Epithelial cell of proximal tubule (primary cell): ENCODE data around the gene PHF21B. TPM values are rescaled to one million over a fixed set of nuclear protein-coding genes. Genes with fewer than 3 reads are reported as not detected.

Experiments
- DNase-seq: peaks from one replicate; pipeline ENCODE4 v3.0.0-alpha.2; 2011; ENCODE audit warnings: low read depth
- H3K4me3 ChIP-seq: 2 replicates; pipeline ENCODE4 v1.5.1; 2011; ENCODE audit warnings: low read depth, mild to moderate bottlenecking, low read length
- total RNA-seq: library from RNA; depleted of rRNA; stranded (reverse); fragments of >200 nt; gene quantifications from 2 replicates; pipeline ENCODE4 v1.2.3, GENCODE V29; 2015
- TF ChIP-seq, protein P1 (sequence below): conservative IDR thresholded peaks from 2 replicates; pipeline ENCODE4 v1.5.1; 2012; ENCODE audit warnings: low read depth, mild to moderate bottlenecking, low read length

PHF21B gene
- total RNA-seq, 1 donor from 2014 or later = 2.0 TPM

DNA sequence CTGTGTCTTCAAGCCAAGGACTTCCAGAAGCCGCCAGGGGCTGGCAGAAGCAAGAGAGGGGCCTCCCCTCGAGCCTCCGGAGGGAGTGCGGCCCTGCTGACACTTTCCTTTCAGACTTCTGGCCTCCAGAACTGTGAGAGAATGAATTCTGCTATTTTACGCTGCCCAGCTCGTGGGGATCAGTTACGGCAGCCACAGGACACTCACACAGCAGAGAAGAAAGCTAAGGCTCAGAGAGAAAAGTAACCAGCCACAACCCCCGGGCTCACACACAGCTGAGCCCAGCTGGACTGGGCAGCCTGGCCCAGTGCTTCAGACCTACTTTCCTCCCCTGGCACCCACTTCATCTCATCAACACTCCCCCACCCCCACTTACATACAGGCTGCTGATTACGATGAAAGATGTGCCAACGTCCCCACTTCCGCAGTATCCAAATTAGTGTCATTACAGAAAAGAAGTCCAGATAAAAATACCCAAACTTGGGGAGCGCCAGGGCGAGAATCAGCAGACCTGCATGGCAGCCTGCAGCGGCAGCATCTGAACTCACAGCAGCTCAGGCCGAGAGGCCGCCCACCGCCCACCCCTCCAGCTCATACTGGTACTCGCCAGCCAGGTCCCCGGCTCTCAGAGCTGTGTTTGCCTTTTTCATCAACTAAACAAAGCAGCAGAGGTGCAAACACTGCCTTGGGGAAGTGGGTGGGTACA is 15.3 kb downstream of the PHF21B start:
- no peak for DNase-seq
- no peak overlapping the region for H3K4me3 ChIP-seq
- TF ChIP-seq, protein P1, sequence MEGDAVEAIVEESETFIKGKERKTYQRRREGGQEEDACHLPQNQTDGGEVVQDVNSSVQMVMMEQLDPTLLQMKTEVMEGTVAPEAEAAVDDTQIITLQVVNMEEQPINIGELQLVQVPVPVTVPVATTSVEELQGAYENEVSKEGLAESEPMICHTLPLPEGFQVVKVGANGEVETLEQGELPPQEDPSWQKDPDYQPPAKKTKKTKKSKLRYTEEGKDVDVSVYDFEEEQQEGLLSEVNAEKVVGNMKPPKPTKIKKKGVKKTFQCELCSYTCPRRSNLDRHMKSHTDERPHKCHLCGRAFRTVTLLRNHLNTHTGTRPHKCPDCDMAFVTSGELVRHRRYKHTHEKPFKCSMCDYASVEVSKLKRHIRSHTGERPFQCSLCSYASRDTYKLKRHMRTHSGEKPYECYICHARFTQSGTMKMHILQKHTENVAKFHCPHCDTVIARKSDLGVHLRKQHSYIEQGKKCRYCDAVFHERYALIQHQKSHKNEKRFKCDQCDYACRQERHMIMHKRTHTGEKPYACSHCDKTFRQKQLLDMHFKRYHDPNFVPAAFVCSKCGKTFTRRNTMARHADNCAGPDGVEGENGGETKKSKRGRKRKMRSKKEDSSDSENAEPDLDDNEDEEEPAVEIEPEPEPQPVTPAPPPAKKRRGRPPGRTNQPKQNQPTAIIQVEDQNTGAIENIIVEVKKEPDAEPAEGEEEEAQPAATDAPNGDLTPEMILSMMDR = no peak

DNA sequence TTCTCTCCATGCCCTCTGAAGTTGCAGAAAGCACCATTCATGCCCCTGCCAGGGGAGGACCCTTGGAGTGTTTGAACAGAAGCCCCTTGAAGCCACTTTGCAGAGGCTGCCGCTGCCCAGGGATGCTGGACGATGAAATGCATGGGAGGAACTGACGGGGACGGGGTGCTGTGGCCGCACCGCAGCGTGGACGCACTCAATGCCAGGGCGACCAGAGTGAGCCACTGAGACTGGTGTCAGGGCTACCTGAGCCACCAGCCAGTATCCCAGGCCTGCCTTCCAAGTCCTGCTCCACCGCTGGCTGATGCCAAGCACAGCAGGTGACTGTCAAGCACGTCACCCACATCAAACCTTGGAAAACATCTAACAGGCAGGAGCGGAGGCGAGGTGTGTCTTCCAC is 17.6 kb downstream of the PHF21B start:
- TF ChIP-seq, protein P1 = no peak
- DNase-seq = no peak
- H3K4me3 ChIP-seq = no peak overlapping the region

DNA sequence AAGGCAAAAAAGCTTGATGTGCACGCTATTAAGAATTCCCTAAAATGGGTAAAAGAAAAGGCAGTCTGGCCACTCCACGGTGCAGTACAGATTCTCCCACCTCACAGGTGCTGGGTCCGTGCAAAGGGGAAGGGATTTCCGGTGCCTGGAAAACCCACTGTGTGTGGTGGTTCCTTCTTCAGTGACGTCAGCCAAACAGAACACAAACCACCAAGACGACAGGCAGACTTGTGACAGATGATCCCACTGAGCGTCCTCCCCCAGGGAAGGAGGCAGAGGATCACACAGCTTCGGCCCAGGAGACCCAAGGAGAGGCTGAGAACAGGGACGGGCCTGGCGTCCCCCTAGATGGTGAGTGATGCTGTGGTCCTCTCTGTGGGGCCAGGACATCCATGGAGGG is 18.6 kb downstream of the PHF21B start:
- no peak for DNase-seq
- TF ChIP-seq, protein P1 = no peak

DNA sequence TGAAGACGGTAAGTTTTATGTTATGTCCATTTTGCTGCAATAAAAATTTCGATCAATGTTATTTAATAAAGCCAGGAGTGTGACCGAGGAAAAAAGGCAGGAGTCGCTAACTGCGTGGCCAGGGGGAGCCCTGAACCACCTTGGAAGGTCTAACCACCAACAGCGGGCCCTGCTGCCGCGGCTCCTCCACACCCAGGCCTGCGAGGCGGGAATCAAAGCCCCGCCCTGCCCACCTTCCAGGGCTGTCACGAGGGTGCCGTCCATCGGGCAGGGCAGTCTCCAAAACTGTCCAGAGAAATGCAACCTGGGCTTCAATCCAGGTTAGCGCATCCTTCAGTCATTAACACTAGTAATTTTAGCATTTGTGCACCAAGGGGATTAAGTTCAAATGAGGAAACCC is 19.0 kb downstream of the PHF21B start:
- DNase-seq = no peak
- H3K4me3 ChIP-seq = no peak overlapping the region
- TF ChIP-seq, protein P1 = no peak

More for the DNA sequence above, 18.6 kb downstream of the PHF21B start:
- no peak overlapping the region for H3K4me3 ChIP-seq

DNA sequence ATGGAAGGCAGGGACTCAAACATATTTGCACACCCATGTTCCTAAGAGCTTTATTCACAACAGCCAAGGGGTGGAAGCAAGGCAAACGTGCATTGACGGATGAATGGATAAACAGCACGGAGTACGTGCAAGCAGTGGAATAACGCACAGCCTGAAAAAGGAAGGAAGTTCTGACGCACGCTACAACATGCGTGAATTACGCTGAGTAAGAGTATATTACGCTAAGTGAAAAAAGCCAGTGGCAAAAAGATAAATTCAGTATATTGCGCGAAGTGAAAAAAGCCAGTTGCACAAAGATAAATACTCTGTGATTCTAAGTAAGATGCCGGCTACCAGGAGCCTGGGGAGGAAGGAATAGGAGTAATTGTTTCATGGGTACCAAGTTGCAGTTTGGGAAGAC is 19.5 kb downstream of the PHF21B start:
- TF ChIP-seq, protein P1 = no peak
- no peak overlapping the region for H3K4me3 ChIP-seq
- no peak for DNase-seq

DNA sequence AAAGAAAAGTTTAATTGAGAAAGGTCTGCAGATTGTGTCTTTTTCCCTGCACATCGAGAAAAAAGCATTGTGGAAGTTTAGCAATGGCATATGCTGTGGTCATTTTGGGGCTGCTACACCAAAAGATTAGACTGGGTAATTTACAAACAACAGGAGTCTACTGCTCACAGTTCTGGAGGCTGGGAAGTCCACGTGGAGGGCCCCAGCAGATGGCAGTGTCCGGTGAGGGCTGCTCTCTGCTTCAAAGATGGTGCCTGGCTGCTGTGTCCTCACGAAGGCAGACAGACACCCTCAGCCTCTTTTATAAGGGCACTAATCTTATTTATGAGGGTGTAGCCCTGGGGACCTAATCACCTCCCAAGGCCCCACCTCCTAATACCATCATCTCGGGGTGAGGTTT is 21.1 kb downstream of the PHF21B start:
- no peak for DNase-seq
- TF ChIP-seq, protein P1 = peak; percentile 25
- no peak overlapping the region for H3K4me3 ChIP-seq

DNA sequence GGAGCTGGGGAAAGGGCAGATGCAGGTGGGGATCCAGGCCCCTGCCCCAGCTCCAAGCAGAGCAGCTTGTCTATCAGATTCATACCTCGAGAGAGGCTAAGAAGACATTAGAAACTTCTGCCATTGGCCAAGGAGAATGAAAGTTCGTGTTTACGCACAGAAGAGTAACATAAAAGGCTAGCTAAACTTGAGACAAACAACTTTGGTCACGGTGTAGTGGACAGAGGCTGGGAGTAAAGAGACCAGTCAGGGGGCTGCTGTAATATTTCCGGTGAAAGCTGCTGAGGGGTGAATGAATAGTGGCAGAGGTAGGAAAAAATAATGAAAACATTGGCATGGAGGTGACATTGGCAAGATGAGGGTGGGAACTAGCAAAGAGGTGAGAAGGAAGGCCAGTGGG is 22.9 kb downstream of the PHF21B start:
- TF ChIP-seq, protein P1 = no peak
- H3K4me3 ChIP-seq = no peak overlapping the region
- DNase-seq = no peak
